CD14-positive monocyte (primary cell): Measurements from ENCODE around the gene SPTLC2. TPM values are rescaled to one million over a fixed set of nuclear protein-coding genes. Genes with fewer than 3 reads are reported as not detected.
"Not testable (repeated sequence)": the region's sequence is repeated elsewhere in the genome, so short reads cannot be mapped to it uniquely, and the experiment has no call there.

ENCODE experiments used
- DNase-seq, 3 donors: peaks; one replicate each; pipeline ENCODE4 v3.0.0-alpha.2; 2011 to 2022
- H2AFZ ChIP-seq: 2 replicates; pipeline ENCODE4 v1.6.0; 2012; ENCODE audit warnings: mild to moderate bottlenecking, low read depth, low read length, inconsistent platforms; ENCODE audit not compliant: insufficient read depth, poor library complexity, severe bottlenecking
- H3K27ac ChIP-seq, 2 donors: 1 replicate in 1 of 2; 2 replicates in 1 of 2; pipeline ENCODE4 v1.5.1; 2012 to 2013; ENCODE audit warnings: low read length in 2 of 2, control low read depth in 1 of 2, inconsistent platforms in 1 of 2, low read depth in 1 of 2, mild to moderate bottlenecking in 1 of 2
- H3K27me3 ChIP-seq, 2 donors: one replicate each; pipeline versions ENCODE4 v1.6.0 to v1.6.1; 2011 to 2013; ENCODE audit warnings: low read length in 2 of 2; ENCODE audit not compliant: control insufficient read depth in 2 of 2, insufficient read depth in 2 of 2
- H3K36me3 ChIP-seq, 2 donors: replicated peaks in 1 of 2; 1 replicate in 1 of 2; 2 replicates in 1 of 2; pipeline versions ENCODE4 v1.5.1 to v1.6.1; 2012 to 2013; ENCODE audit warnings: low read length in 2 of 2, control low read depth in 1 of 2, inconsistent platforms in 1 of 2, mild to moderate bottlenecking in 1 of 2; ENCODE audit not compliant: insufficient read depth in 2 of 2, control insufficient read depth in 1 of 2
- H3K4me1 ChIP-seq, 2 donors: 1 replicate in 1 of 2; 2 replicates in 1 of 2; pipeline versions ENCODE4 v1.5.1 to v1.6.1; 2012 to 2013; ENCODE audit warnings: low read length in 2 of 2, control low read depth in 1 of 2, inconsistent platforms in 1 of 2, mild to moderate bottlenecking in 1 of 2, moderate library complexity in 1 of 2; ENCODE audit not compliant: insufficient read depth in 2 of 2, control insufficient read depth in 1 of 2
- H3K4me2 ChIP-seq: replicated peaks from 2 replicates; pipeline ENCODE3; 2012; ENCODE audit warnings: low read length, moderate library complexity, mild to moderate bottlenecking; ENCODE audit not compliant: poor library complexity, severe bottlenecking; ENCODE audit errors: extremely low read depth
- H3K4me3 ChIP-seq, 3 experiments: fragments of 200-600 bp in 1 of 3; sonication (generic) in 1 of 3; replicated peaks in 1 of 3; 1 replicate in 2 of 3; 2 replicates in 1 of 3; pipeline ENCODE4 v1.5.1; 2011 to 2013; ENCODE audit warnings: low read length in 3 of 3, mild to moderate bottlenecking in 3 of 3, control low read depth in 2 of 3, low read depth in 2 of 3, inconsistent platforms in 1 of 3, moderate library complexity in 1 of 3
- H3K79me2 ChIP-seq: 2 replicates; pipeline ENCODE4 v1.6.0; 2012; ENCODE audit warnings: mild to moderate bottlenecking, control low read depth, inconsistent platforms, low read length, moderate library complexity; ENCODE audit not compliant: insufficient read depth
- H3K9ac ChIP-seq: 2 replicates; pipeline ENCODE4 v1.6.0; 2017; ENCODE audit warnings: low read length, mild to moderate bottlenecking; ENCODE audit not compliant: insufficient read depth, poor library complexity, severe bottlenecking
- H3K9me3 ChIP-seq, 2 donors: replicated peaks in 1 of 2; 1 replicate in 1 of 2; 2 replicates in 1 of 2; pipeline versions ENCODE4 v1.5.1 to v1.6.1; 2012 to 2013; ENCODE audit warnings: low read length in 2 of 2, control low read depth in 1 of 2; ENCODE audit not compliant: control insufficient read depth in 1 of 2, insufficient read depth in 1 of 2
- H4K20me1 ChIP-seq: 2 replicates; pipeline ENCODE4 v1.6.0; 2012; ENCODE audit warnings: mild to moderate bottlenecking, low read length, control low read depth, moderate library complexity; ENCODE audit not compliant: insufficient read depth
- H3K27ac Mint-ChIP-seq, 7 donors: one replicate each; pipeline ENCODE4 v1.8.0; 2020; ENCODE audit warnings: mild to moderate bottlenecking in 7 of 7, mixed read lengths in 7 of 7, moderate library complexity in 6 of 7, inconsistent platforms in 2 of 7
- H3K27me3 Mint-ChIP-seq, 3 donors: one replicate each; pipeline ENCODE4 v1.8.0; 2021 to 2022; ENCODE audit warnings: low read depth in 3 of 3, mild to moderate bottlenecking in 3 of 3, mixed read lengths in 3 of 3, moderate library complexity in 3 of 3, inconsistent platforms in 1 of 3
- H3K36me3 Mint-ChIP-seq, 2 donors: one replicate each; pipeline ENCODE4 v1.8.0; 2020; ENCODE audit warnings: mixed read lengths in 2 of 2, inconsistent platforms in 1 of 2, mild to moderate bottlenecking in 1 of 2
- H3K4me1 Mint-ChIP-seq: one replicate; pipeline ENCODE4 v1.8.0; 2020; ENCODE audit warnings: mild to moderate bottlenecking, mixed read lengths
- H3K4me3 Mint-ChIP-seq, 2 donors: one replicate each; pipeline ENCODE4 v1.8.0; 2020; ENCODE audit warnings: mild to moderate bottlenecking in 2 of 2, mixed read lengths in 2 of 2, moderate library complexity in 1 of 2
- H3K9me3 Mint-ChIP-seq, 7 donors: one replicate each; pipeline ENCODE4 v1.8.0; 2020 to 2022; ENCODE audit warnings: mixed read lengths in 7 of 7, mild to moderate bottlenecking in 6 of 7, moderate library complexity in 6 of 7, inconsistent platforms in 2 of 7
- CTCF ChIP-seq: fragments of 200-600 bp; IDR thresholded peaks from one replicate; pipeline ENCODE4 v1.8.0; 2022; ENCODE audit warnings: antibody characterized with exemption, mild to moderate bottlenecking
- WGBS: methylation state at CpG from one replicate; pipeline ENCODE4 v1.1.5; 2013; ENCODE audit warnings: missing lambda C conversion rate; ENCODE audit not compliant: insufficient coverage; 5-methylcytosine and 5-hydroxymethylcytosine counted together
- intact Hi-C, 2 donors: fragments of 100-400 bp; cut with micrococcal nuclease; formaldehyde crosslinking; loops; one replicate each; pipeline versions ENCODE4 v1.15.0 to v1.15.1; 2023
- polyA plus RNA-seq, 3 donors: library from polyadenylated mRNA; depleted of rRNA in 1 of 3; unstranded in 2 of 3; stranded (reverse) in 1 of 3; fragments of 300-500 nt in 2 of 3; fragments of >200 nt in 1 of 3; fragmentation: Illumina TruSeq in 2 of 3; gene quantifications; 1 replicate in 2 of 3; 2 replicates in 1 of 3; pipeline ENCODE4 v1.2.3, GENCODE V29; 2012 to 2021

Gene SPTLC2
- polyA plus RNA-seq, 3 donors = 38.1 to 81.9 (median 73.1) TPM

GRCh38 chr14:77541905-77542304 lies 74.5 kb downstream of the SPTLC2 start:
- Histone ChIP-seq H4K20me1 (peaks cover 78% of the 10 kb centered on the region), H3K79me2 (peaks cover 74% of the 10 kb centered on the region), H3K4me2 (peak overlapping the region; percentile 9), H3K36me3 (peaks cover 36 to 54% of the 10 kb centered on the region in 2 donors), H3K27me3 (no peaks in the 10 kb centered on the region), H3K4me3 (no peak overlapping the region), H3K27ac (peak overlapping the region; percentile 37 to 69), H2AFZ (no peak overlapping the region), H3K9ac (no peak overlapping the region), H3K4me1 (peaks cover 20 to 21% of the 10 kb centered on the region in 2 donors), H3K9me3 (no peaks in the 10 kb centered on the region)
- Mint-ChIP-seq H3K4me3 (no peak overlapping the region), H3K36me3 (peaks cover 42 to 56% of the 10 kb centered on the region in 2 donors), H3K9me3 (no peaks in the 10 kb centered on the region), H3K27ac (peak overlapping the region; percentile 22 to 93 (median 79)), H3K4me1 (peaks cover 51% of the 10 kb centered on the region), H3K27me3 (no peaks in the 10 kb centered on the region)
- intact Hi-C loops = no loop called here
- WGBS = no CpG with 5 or more reads among the region's 4 CpGs
- TF ChIP-seq CTCF = no peak
- no peak for DNase-seq

GRCh38 chr14:77536951-77537350 lies 79.5 kb downstream of the SPTLC2 start:
- H3K27ac ChIP-seq = peak overlapping the region in 1 of 2 donors; percentile 42
- H3K27me3 ChIP-seq, H3K4me1 ChIP-seq, intact Hi-C loops, H3K4me2 ChIP-seq, H3K9me3 Mint-ChIP-seq, H2AFZ ChIP-seq, H3K27me3 Mint-ChIP-seq, H3K4me3 Mint-ChIP-seq, H3K9me3 ChIP-seq, DNase-seq, H3K4me3 ChIP-seq, H3K9ac ChIP-seq: not testable (repeated sequence)
- peaks cover 65% of the 10 kb centered on the region for H3K79me2 ChIP-seq
- WGBS = no CpG with 5 or more reads among the region's 5 CpGs
- Mint-ChIP-seq H3K4me1 (peaks cover 27% of the 10 kb centered on the region), H3K36me3 (peaks cover 35 to 57% of the 10 kb centered on the region in 2 donors), H3K27ac (peak overlapping the region in 4 of 7 donors; percentile 29 to 63 (median 50))
- H3K36me3 ChIP-seq = peaks cover 37 to 56% of the 10 kb centered on the region in 2 donors
- H4K20me1 ChIP-seq = peaks cover 77% of the 10 kb centered on the region
